CD4-positive, alpha-beta T cell (primary cell): ENCODE data around the gene FILIP1L. TPM values are rescaled to one million over a fixed set of nuclear protein-coding genes. Genes with fewer than 3 reads are reported as not detected.

Source experiments
- ATAC-seq: fragments of 200-7000 bp; cut with Tn5 transposase; one replicate; pipeline ENCODE4 v1.10.0; 2022; ENCODE audit warnings: mild to moderate bottlenecking; ENCODE audit not compliant: poor library complexity
- CTCF ChIA-PET: fragments of 350-600 bp; sonication (Branson Sonifier 250); formaldehyde crosslinking; loops from one replicate; lab custom pipeline; 2021; ENCODE audit warnings: antibody characterized with exemption, inconsistent platforms; lab: Charles Lee
- POLR2A ChIA-PET: fragments of 350-600 bp; sonication (Branson Sonifier 250); formaldehyde crosslinking; loops from one replicate; lab custom pipeline; 2021; ENCODE audit warnings: antibody characterized with exemption, inconsistent platforms; lab: Charles Lee
- DNase-seq, 14 experiments: peaks; one replicate each; pipeline ENCODE4 v3.0.0-alpha.2; 2013 to 2020; ENCODE audit warnings: mixed read lengths in 2 of 14
- H3K27ac ChIP-seq, 2 donors: one replicate each; pipeline versions ENCODE4 v1.5.1 to v1.7.0; 2013; ENCODE audit warnings: low read length in 2 of 2, low read depth in 1 of 2, mild to moderate bottlenecking in 1 of 2
- H3K27me3 ChIP-seq, 2 experiments: 1 replicate in 1 of 2; 2 replicates in 1 of 2; pipeline versions ENCODE4 v1.6.1 to v1.7.0; 2013; ENCODE audit warnings: low read length in 2 of 2, control low read depth in 1 of 2, mild to moderate bottlenecking in 1 of 2, moderate library complexity in 1 of 2; ENCODE audit not compliant: insufficient read depth in 2 of 2, control insufficient read depth in 1 of 2
- H3K36me3 ChIP-seq: one replicate; pipeline ENCODE4 v1.6.1; 2013; ENCODE audit warnings: low read length, control low read depth; ENCODE audit not compliant: insufficient read depth
- H3K4me1 ChIP-seq: one replicate; pipeline ENCODE4 v1.6.1; 2013; ENCODE audit warnings: low read length, control low read depth; ENCODE audit not compliant: insufficient read depth
- H3K4me3 ChIP-seq: one replicate; pipeline ENCODE4 v1.5.1; 2013; ENCODE audit warnings: mild to moderate bottlenecking, low read length, moderate library complexity
- H3K9me3 ChIP-seq, 2 experiments: 1 replicate in 1 of 2; 2 replicates in 1 of 2; pipeline versions ENCODE4 v1.6.1 to v1.7.0; 2013; ENCODE audit warnings: low read length in 2 of 2, mild to moderate bottlenecking in 2 of 2, control low read depth in 1 of 2, moderate library complexity in 1 of 2; ENCODE audit not compliant: control insufficient read depth in 1 of 2, insufficient read depth in 1 of 2
- H3K27ac Mint-ChIP-seq: one replicate; pipeline ENCODE4 v1.8.0; 2020; ENCODE audit warnings: mixed read lengths
- H3K27me3 Mint-ChIP-seq: one replicate; pipeline ENCODE4 v1.8.0; 2021; ENCODE audit warnings: mixed read lengths
- H3K36me3 Mint-ChIP-seq: one replicate; pipeline ENCODE4 v1.8.0; 2021; ENCODE audit warnings: low read depth, mixed read lengths
- H3K4me1 Mint-ChIP-seq: one replicate; pipeline ENCODE4 v1.8.0; 2021; ENCODE audit warnings: low read depth, mixed read lengths
- H3K4me3 Mint-ChIP-seq: one replicate; pipeline ENCODE4 v1.8.0; 2020; ENCODE audit warnings: mild to moderate bottlenecking, mixed read lengths
- H3K9me3 Mint-ChIP-seq: one replicate; pipeline ENCODE4 v1.8.0; 2020; ENCODE audit warnings: mixed read lengths
- CTCF ChIP-seq: fragments of 200-600 bp; IDR thresholded peaks from one replicate; pipeline ENCODE4 v1.8.0; 2022; ENCODE audit warnings: antibody characterized with exemption, mild to moderate bottlenecking
- intact Hi-C, 2 experiments: fragments of 100-400 bp; cut with DNase I in 1 of 2; cut with micrococcal nuclease in 1 of 2; formaldehyde crosslinking; loops; one replicate each; pipeline versions ENCODE4 v1.15.1 to v1.9.0; 2023 to 2025; cut with DNase I, micrococcal nuclease
- total RNA-seq, 174 experiments: library from RNA in 2 of 174; stranded (reverse) in 2 of 174; gene quantifications; one replicate each; pipeline ENCODE4 v1.2.3 and lab custom pipeline; 2021 to 2026

The FILIP1L gene
- total RNA-seq, 2 experiments from 2014 or later = 0.08 to 0.28 TPM

- Mint-ChIP-seq H3K36me3 (peaks cover 5% of the 10 kb centered on the region), H3K27me3 (no peaks in the 10 kb centered on the region), H3K27ac (no peak overlapping the region), H3K9me3 (peaks cover 4% of the 10 kb centered on the region), H3K4me3 (no peak overlapping the region), H3K4me1 (no peaks in the 10 kb centered on the region)
- H3K36me3 ChIP-seq = no peaks in the 10 kb centered on the region
- no peak for DNase-seq
- H3K9me3 ChIP-seq = no peaks in the 10 kb centered on the region
- intact Hi-C loops = no loop called here
- no peak for TF ChIP-seq CTCF
- no peak for ATAC-seq
- no peak overlapping the region for H3K27ac ChIP-seq
- ChIA-PET POLR2A (no interaction called here), CTCF (no interaction called here)
- no peaks in the 10 kb centered on the region for H3K27me3 ChIP-seq
- H3K4me3 ChIP-seq = no peak overlapping the region
- H3K4me1 ChIP-seq = no peaks in the 10 kb centered on the region
Measured at GRCh38 chr3:99980606-99981005, 133.7 kb downstream of the FILIP1L start.

GRCh38 chr3:99978221-99978620, 136.1 kb downstream of the FILIP1L start:
- Histone ChIP-seq H3K27ac (no peak overlapping the region), H3K4me1 (no peaks in the 10 kb centered on the region), H3K36me3 (no peaks in the 10 kb centered on the region), H3K4me3 (no peak overlapping the region), H3K27me3 (no peaks in the 10 kb centered on the region), H3K9me3 (no peaks in the 10 kb centered on the region)
- Mint-ChIP-seq H3K4me3 (no peak overlapping the region), H3K4me1 (no peaks in the 10 kb centered on the region), H3K27me3 (no peaks in the 10 kb centered on the region), H3K27ac (no peak overlapping the region), H3K36me3 (peaks cover 5% of the 10 kb centered on the region), H3K9me3 (peaks cover 4% of the 10 kb centered on the region)
- no peak for TF ChIP-seq CTCF
- intact Hi-C loops = no loop called here
- DNase-seq = no peak
- ChIA-PET CTCF (no interaction called here), POLR2A (no interaction called here)
- no peak for ATAC-seq

GRCh38 chr3:99976584-99976983, 137.7 kb downstream of the FILIP1L start:
- ATAC-seq = no peak

More at GRCh38 chr3:99976584-99976983, 137.7 kb downstream of the FILIP1L start:
- Histone ChIP-seq H3K27me3 (no peaks in the 10 kb centered on the region), H3K9me3 (no peaks in the 10 kb centered on the region), H3K4me1 (no peaks in the 10 kb centered on the region), H3K4me3 (no peak overlapping the region), H3K27ac (no peak overlapping the region), H3K36me3 (no peaks in the 10 kb centered on the region)
- H3K36me3 Mint-ChIP-seq = peaks cover 11% of the 10 kb centered on the region
- H3K4me3 Mint-ChIP-seq = no peak overlapping the region
- CTCF ChIA-PET = no interaction called here
- no peak for DNase-seq
- TF ChIP-seq CTCF = no peak
- intact Hi-C loops = no loop called here
- no peaks in the 10 kb centered on the region for H3K4me1 Mint-ChIP-seq
- no peaks in the 10 kb centered on the region for H3K27me3 Mint-ChIP-seq
- H3K27ac Mint-ChIP-seq = no peak overlapping the region
- POLR2A ChIA-PET = no interaction called here
- peaks cover 4% of the 10 kb centered on the region for H3K9me3 Mint-ChIP-seq
